Raji (cell line): ENCODE measurements around the gene OPRL1.
A peak's percentile ranks its signal among the peaks of the same experiment; 100 is the strongest.

Experiments used
- POLR2A ChIP-seq: IDR thresholded peaks from 2 replicates; pipeline ENCODE4 v1.6.1; 2011; ENCODE audit warnings: low read depth, low read length, control low read depth; ENCODE audit not compliant: insufficient read depth

The OPRL1 gene

GRCh38 chr20:64099086-64099786, 19.4 kb downstream of the OPRL1 start:
- no peak for TF ChIP-seq POLR2A

DNA sequence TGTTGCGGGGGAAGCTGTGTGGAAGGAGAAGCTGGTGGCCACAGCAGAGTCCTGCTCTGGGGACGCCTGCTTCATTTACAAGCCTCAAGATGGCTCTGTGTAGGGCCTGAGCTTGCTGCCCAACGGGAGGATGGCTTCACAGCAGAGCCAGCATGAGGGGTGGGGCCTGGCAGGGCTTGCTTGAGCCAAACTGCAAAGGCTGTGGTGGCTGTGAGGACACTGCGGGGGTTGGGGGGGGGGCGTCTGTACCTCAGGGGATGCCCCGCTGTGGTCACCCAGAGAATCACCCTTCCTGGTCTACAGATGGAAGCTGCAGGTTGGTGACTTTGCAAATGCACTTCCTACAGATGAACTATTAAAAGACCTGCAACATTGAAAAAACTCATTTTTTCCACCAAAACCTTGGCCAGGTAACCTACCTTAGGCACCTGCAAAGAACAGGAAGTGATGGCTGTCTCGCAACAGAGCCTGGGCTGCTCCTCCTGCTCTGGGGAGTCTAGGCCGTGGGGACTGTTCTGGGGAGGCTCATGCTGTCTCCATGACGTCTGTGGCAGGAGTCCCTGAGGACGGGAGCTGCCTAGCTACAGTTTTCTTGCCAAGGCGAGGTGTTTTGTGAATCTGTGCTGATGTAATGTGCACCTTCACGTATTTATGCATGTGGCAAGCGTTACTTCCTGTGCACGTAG, 20.1 kb downstream of the OPRL1 start:
- peak; percentile 61; the same call in 1 of the 2 replicates for TF ChIP-seq POLR2A

- TF ChIP-seq POLR2A = no peak
Measured at GRCh38 chr20:64100566-64100888, 20.6 kb downstream of the OPRL1 start.

GRCh38 chr20:64100946-64101688, 21.2 kb downstream of the OPRL1 start:
- TF ChIP-seq POLR2A = no peak

DNA sequence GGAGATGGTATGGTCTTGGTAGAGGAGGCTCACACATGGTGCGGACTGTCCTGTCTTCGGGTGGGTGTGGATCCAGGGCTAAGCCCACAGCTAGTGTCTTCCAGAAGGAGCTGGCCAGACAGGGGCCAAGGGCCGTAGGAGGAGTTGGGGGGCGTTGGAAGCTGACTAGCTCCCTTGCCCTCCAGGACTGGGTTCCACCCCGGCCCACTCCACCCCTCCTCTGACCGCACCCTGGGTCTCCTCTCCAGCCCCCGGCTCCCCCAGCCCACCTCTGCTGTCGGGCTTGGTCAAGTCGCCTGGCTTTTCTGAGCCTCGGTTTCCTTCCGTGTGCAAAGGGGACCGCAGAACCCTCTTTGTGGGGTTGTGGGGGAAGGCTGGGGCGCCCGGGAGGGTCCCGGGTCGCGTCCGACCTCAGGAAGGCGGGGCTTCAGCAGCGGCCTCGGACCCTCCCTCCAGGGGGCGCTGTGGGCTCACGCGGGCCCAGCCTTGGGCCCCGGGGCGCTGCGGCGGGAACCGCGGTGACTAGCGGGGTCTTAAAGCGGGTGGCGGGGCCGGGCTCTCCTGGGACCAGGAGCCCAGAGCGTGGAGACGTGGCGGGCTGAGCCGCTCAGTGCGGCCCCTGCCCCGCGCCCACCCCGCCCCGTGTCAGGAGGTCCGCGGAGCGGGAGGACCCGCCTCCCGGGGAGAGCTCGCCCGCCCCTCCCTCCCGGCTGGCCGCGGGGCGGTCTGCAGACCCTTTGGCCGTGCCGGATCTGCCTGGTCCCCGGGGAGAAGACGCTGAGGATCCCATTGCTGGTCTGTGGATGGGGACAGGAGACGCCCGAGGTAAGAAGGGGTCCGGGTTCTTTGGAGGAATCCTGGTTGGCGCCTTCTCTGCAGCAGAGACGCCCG, 22.1 kb downstream of the OPRL1 start:
- TF ChIP-seq POLR2A = no peak

DNA sequence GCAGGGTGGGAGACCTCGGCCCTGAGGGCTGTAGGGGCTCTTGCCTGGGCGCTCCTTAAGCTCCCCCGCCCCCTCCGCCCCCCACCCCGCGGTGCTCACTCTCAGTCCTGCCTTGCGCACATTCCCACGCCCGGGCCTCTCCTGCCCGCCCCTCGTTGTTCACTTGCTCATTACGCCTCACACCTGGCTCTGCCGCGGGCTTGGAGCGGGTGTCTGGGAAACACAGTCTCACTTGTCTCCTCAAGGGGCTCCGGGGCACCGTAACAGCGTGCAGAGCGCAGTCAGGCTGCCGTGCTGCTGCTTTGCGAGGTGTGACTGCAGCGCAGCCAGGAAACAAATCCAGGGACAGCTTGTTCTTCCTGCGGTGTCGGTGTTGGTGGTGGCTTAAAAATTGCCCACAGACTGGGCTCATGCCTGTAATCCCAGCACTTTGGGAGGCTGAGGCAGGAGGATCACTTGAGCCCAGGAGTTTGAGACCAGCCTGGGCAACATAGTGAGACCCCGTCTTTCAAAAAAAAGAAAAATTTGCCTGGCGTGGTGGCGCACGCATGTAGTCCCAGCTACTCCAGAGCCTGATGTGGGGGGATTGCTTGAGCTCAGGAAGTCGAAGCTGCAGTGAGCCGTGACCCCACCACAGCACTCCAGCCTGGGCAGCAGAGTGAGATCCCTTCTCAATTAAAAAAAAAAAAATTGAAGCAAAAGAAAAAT, 22.9 kb downstream of the OPRL1 start:
- no peak for TF ChIP-seq POLR2A

DNA sequence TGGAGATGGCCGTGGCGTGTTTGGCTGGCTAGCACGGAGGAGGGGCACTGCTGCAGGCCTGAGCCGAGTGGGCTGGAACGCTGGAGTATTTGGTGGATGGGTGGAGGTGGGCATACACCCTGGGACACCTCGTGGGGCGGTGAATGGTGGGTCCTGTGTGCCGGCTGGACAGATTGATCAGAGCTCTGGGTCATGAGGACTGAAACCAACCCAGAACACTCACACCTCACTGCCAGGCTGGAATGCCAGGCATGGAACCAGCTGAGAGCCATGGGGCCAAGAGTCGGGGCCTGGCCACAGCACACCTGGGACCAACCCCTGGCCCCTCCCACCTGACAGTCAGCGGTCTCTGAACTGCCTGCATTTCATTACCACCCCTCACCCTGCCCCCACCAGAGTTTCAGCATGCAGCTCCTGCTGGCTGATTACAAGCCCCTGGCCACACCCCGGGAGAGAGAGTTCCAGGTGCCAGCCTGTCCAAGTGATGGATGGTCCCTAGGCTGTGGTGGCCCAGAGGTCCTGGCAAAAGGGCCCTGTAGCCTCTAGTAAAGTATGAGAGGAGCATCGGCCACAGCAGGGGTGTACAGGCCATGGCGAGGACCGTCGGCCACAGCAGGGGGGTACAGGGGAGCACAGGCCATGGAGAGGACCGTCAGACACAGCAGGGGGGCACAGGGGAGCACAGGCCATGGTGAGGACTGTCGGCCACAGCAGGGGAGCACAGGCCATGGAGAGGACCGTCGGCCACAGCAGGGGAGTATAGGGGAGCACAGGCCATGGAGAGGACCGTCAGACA, 24.2 kb downstream of the OPRL1 start:
- TF ChIP-seq POLR2A = no peak

DNA sequence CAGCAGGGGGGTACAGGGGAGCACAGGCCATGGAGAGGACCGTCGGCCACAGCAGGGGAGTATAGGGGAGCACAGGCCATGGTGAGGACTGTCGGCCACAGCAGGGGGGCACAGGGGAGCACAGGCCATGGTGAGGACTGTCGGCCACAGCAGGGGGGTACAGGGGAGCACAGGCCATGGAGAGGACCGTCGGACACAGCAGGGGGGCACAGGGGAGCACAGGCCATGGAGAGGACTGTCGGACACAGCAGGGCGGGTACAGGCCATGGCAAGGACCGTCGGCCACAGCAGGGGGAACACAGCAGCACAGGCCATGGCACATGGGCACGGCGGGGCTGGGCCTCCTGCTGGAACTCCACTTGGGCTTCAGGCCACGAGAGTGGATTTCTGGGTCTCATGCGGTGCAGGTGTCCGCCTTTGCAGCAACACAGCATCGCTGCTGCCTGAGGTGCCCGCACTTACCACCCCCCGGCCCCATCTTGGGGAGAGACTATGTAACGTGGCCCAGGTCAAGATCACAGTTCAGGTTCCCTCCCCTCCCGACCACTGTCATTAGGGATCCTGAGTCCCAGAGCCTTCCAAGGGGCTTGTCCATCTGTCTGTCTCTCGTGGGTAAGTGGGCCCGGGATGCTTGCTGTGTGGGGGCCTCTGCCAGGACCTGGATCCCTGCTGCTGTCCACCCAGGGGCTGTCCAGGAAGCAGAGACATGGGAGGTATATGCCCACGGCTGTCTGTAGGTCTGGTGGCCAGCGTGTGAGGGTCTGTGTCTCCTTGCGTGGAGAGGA, 25.0 kb downstream of the OPRL1 start:
- TF ChIP-seq POLR2A = no peak

DNA sequence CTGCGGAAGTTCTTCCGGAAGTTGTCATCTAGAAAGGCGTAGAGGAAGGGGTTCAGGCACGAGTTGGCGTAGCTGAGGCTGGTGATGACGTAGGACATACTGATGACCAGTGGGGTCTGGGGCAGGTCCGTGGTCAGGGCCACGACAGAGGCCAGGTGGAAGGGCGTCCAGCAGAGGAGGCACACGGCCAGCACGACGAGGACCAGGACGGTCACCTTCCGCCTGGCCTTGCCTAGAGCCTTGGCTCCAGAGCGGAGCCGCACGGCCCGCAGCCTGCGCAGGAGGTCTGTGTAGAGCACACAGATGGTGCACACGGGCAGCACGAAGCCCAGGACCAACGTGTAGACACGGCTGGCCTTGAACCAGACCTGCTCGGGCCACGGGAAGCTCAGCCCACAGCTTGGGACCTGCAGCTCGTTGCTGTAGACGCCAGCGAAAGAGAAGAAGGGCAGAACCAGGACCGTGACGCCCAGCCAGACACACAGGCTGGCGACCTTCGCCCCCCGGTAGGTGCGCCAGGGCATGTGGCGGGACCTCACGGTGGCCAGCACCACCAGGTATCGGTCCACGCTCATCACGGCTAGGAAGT, 26.1 kb downstream of the OPRL1 start:
- TF ChIP-seq POLR2A = no peak

- no peak for TF ChIP-seq POLR2A
Measured at GRCh38 chr20:64106435-64106961, 26.6 kb downstream of the OPRL1 start.

DNA sequence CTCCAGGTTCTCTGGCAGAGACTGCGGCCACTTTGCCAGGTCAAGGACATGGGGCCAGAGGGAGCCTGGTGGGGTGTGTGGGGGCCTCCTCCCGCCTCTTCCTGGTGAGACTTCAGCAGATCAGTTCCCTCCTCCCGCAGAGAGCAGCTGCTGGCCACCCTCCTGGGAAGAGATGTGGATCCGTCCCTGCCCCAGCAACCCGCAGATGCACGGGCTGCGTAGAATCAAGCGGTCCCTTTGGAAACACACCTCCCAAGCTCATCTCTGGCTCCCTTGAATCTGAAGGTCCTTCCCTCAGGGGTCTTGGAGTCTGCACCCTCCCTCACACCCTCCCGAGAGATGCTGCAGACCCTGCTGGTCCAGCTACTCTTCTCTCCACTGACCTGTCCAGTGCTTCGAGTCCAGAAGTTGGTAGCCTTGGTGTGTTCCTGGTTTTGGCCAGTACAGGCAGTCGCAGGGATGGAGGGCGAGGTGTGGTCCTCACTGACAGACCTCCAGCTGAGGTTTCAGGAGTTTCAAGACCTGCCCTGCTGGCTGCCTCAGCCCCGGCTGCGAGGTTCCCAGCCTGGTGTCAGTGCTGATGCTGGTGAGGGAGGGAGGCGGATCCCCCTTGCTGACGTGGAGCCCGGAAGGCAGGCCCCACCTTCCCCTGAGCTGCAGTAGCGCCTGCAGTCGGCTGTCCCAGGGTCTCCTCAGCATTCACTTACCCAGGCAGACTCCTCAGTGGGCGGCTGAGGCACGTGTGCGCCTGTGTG, 27.3 kb downstream of the OPRL1 start, which contains the start of gene NPBWR2:
NPBWR2 (minus strand) TSS at position 585 of the 755 bp plus-strand sequence. CDS start 734 bp downstream, outside the sequence.
- no peak for TF ChIP-seq POLR2A

DNA sequence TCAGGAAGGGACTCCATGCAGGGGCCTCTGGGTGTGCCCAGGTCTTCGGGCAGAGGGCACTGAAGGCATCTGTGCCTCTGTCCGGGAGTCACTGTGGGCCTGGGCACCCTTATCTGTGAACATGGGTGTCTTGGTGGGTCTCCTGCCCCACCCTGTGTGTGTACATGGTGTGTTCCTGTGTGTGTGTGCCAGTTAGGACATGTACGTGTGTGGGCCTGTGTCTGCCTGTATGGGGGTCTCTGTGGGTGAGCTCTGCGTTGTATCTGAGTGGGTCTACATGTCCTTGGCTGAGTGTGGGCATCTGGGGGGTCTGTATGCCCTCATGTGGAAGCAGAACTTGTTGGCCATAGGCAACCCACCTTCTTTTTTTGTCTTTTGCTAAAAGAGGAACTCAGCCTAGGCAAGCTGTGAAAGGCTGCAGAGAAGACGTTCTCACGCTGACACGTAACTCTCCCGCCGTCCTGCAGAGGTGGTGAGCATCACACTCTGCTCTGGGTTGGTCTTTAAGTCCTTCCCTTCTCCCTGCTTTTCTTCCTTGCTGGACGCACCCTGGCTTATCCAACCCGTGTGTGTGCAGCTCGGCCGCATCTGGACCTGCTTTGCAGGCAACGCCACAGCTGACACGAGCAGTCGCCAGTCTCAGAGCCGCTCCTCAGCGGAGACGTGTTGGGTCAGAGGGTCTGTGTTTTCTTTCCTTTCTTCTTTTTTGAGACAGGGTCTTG, 28.0 kb downstream of the OPRL1 start:
- TF ChIP-seq POLR2A = no peak
